Thyroid gland (tissue), 4 donors: Measurements from ENCODE around the gene MYL11.

ENCODE experiments used
- CTCF ChIP-seq, 6 experiments: fragments of 200-600 bp in 3 of 6; fragments of 450-650 bp in 3 of 6; sonication (generic) in 3 of 6; IDR thresholded peaks; one replicate each; pipeline ENCODE4 v1.5.1; 2016 to 2019; ENCODE audit warnings: antibody characterized with exemption in 6 of 6, mild to moderate bottlenecking in 2 of 6, inconsistent platforms in 1 of 6, moderate library complexity in 1 of 6
- POLR2A ChIP-seq, 2 donors: fragments of 450-650 bp; IDR thresholded peaks; one replicate each; pipeline ENCODE4 v1.6.1; 2017; ENCODE audit warnings: antibody characterized with exemption in 2 of 2, mild to moderate bottlenecking in 2 of 2, moderate library complexity in 1 of 2

GRCh38 chr16:30369091-30369937 is 5.3 kb upstream of the MYL11 start:
- TF ChIP-seq CTCF (IDR thresholded peaks at IDR 0.05) = no peak
- no peak for TF ChIP-seq POLR2A (IDR thresholded peaks at IDR 0.05)
